ENCODE results near the gene REPIN1.

DNA sequence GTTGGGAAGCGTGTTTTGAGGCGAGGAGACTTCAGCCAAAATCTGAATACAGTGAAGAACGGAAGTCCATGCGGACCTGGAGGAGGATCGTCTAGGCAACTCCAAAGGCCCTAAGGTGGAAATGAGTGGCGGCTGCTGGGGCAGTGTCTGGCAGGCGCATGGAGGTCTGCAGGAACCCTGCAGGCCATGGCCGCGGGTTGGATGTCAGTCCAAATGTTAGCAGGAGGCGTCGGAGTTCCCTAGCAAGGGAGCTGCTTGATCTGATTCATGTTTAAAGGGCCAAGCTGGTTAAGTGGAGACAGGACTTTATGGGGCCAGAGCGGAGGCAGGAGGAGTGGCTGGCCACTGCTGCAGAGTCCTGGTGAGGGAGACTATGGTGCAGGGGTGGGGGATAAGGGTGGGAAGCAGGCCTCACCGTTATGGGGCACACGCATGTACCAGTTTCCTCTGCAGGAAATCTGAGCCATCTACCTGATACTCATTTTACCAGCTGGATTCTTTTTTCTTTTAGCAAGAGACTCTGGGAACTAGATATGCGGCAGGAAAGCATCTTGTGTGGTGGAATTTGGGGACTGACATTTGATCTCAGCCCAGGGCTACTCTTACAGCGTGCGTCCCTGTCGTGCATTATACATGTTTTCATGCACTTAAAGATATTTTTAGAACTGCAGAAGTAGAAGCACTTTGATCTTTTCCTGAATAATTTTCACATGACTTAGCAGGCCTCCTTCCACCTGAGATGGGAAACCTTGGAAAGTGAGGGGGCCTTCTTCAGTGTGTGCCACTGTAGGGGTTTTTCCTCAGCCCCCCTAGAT, 6.6 kb upstream of the REPIN1 start:
- TF ChIP-seq CTCF (IDR thresholded peaks at IDR 0.05) (no peak), NRF1 (IDR thresholded peaks at IDR 0.05; ENCODE audit: low read depth, low read length) (no peak), EP300 (IDR thresholded peaks at IDR 0.05; ENCODE audit: borderline replicate concordance in 1 of 2, low read depth in 1 of 2, low read length in 1 of 2) (no peak), SIN3A (IDR thresholded peaks at IDR 0.05; ENCODE audit: borderline replicate concordance, low read depth, low read length) (no peak), TEAD4 (IDR thresholded peaks at IDR 0.05; ENCODE audit: borderline replicate concordance, insufficient read depth) (no peak), SMC3 (IDR thresholded peaks at IDR 0.05; ENCODE audit: low read depth, low read length) (no peak), TCF12 (IDR thresholded peaks at IDR 0.05) (no peak)
- TF ChIP-seq, protein P1, sequence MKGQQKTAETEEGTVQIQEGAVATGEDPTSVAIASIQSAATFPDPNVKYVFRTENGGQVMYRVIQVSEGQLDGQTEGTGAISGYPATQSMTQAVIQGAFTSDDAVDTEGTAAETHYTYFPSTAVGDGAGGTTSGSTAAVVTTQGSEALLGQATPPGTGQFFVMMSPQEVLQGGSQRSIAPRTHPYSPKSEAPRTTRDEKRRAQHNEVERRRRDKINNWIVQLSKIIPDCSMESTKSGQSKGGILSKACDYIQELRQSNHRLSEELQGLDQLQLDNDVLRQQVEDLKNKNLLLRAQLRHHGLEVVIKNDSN (IDR thresholded peaks at IDR 0.05; ENCODE audit: borderline replicate concordance, low read depth) = no peak
